Measurements from ENCODE around the gene ABR. TPM values are rescaled to one million over a fixed set of nuclear protein-coding genes. Genes with fewer than 3 reads are reported as not detected.

Gene ABR
- total and polyA plus RNA-seq, 2 of the 8 experiments (the other 6 are each of a cell fraction or from before 2014, with no cell fraction given) = 44.8 to 47.2 TPM

GRCh38 chr17:978103-979093, 201.4 kb downstream of the ABR start (continued):
- no peak for TF ChIP-seq EGR1 (IDR thresholded peaks at IDR 0.05; ENCODE audit: borderline replicate concordance, low read depth, low read length)
- no peak for TF ChIP-seq CREB1 (IDR thresholded peaks at IDR 0.05)
- TF ChIP-seq RAD21 (IDR thresholded peaks at IDR 0.05 in 1 of 2, conservative IDR thresholded peaks at IDR 0.05 in 1 of 2; ENCODE audit: low read depth in 2 of 2, low read length in 2 of 2) = no peak
- TF ChIP-seq SUZ12 (IDR thresholded peaks at IDR 0.05; ENCODE audit: low read length) = no peak
- no peak for TF ChIP-seq RXRA (IDR thresholded peaks at IDR 0.05; ENCODE audit: insufficient read depth, low read depth, low read length)
- TF ChIP-seq POLR2AphosphoS5 (IDR thresholded peaks at IDR 0.05; ENCODE audit: low read depth, low read length) = no peak
- TF ChIP-seq TBP (IDR thresholded peaks at IDR 0.05; ENCODE audit: low read depth, low read length) = peak; percentile 21; the same call in 1 of the 2 replicates
- TF ChIP-seq RFX5 (IDR thresholded peaks at IDR 0.05; ENCODE audit: borderline replicate concordance, low read depth, low read length) = no peak
- TF ChIP-seq TEAD4 (IDR thresholded peaks at IDR 0.05; ENCODE audit: low read depth, low read length) = no peak
- no peak for TF ChIP-seq SP1 (IDR thresholded peaks at IDR 0.05; ENCODE audit: low read depth, low read length)
